ENCODE data around the gene WDFY4.

- TF ChIP-seq POLR2A (IDR thresholded peaks at IDR 0.05) = no peak
- TF ChIP-seq CTCF (IDR thresholded peaks at IDR 0.05) = no peak
Observed at GRCh38 chr10:48729222-48729621, 44.5 kb downstream of the WDFY4 start.
